ENCODE results near the gene SIRT5.

SIRT5 gene

GRCh38 chr6:13574571-13575376, at the start of gene SIRT5:
SIRT5 (plus strand) TSS chr6:13574601; CDS start chr6:13584111, 9,510 bp downstream.
- no peak for FAIRE-seq

GRCh38 chr6:13524801-13525508, 49.4 kb upstream of the SIRT5 start:
- no peak for FAIRE-seq

- no peak for FAIRE-seq
These were observed 48.1 kb upstream of the SIRT5 start for GRCh38 chr6:13526357-13526726.

- FAIRE-seq = no peak
These were observed 47.4 kb upstream of the SIRT5 start for GRCh38 chr6:13526727-13527670.

GRCh38 chr6:13527671-13528056, 46.7 kb upstream of the SIRT5 start:
- FAIRE-seq = no peak

- FAIRE-seq = no peak
These were observed 46.2 kb upstream of the SIRT5 start for GRCh38 chr6:13528232-13528631.

GRCh38 chr6:13528777-13529343, 45.5 kb upstream of the SIRT5 start:
- FAIRE-seq = no peak

- no peak for FAIRE-seq
These were observed 42.4 kb upstream of the SIRT5 start for GRCh38 chr6:13531956-13532355.

GRCh38 chr6:13534536-13534935, 39.9 kb upstream of the SIRT5 start:
- no peak for FAIRE-seq

- no peak for FAIRE-seq
These were observed 39.1 kb upstream of the SIRT5 start for GRCh38 chr6:13535306-13535705.

- no peak for FAIRE-seq
These were observed 37.4 kb upstream of the SIRT5 start for GRCh38 chr6:13536796-13537526.

- no peak for FAIRE-seq
These were observed 36.9 kb upstream of the SIRT5 start for GRCh38 chr6:13537527-13537897.

GRCh38 chr6:13538084-13538483, 36.3 kb upstream of the SIRT5 start:
- FAIRE-seq = no peak

GRCh38 chr6:13538600-13538999, 35.8 kb upstream of the SIRT5 start:
- no peak for FAIRE-seq

- FAIRE-seq = no peak
These were observed 34.8 kb upstream of the SIRT5 start for GRCh38 chr6:13539572-13539971.

GRCh38 chr6:13541496-13541895, 32.9 kb upstream of the SIRT5 start:
- FAIRE-seq = no peak

GRCh38 chr6:13544454-13545186, 29.8 kb upstream of the SIRT5 start:
- FAIRE-seq = no peak

GRCh38 chr6:13545885-13546284, 28.5 kb upstream of the SIRT5 start:
- FAIRE-seq = no peak

- FAIRE-seq = no peak
These were observed 25.7 kb upstream of the SIRT5 start for GRCh38 chr6:13548500-13549210.

- FAIRE-seq = no peak
These were observed 23.7 kb upstream of the SIRT5 start for GRCh38 chr6:13550656-13551055.

GRCh38 chr6:13553646-13554045, 20.8 kb upstream of the SIRT5 start:
- no peak for FAIRE-seq
